Caki2 (cell line): ENCODE data around the gene PRPH. TPM values are rescaled to one million over a fixed set of nuclear protein-coding genes. Genes with fewer than 3 reads are reported as not detected.
A peak's percentile ranks its signal among the peaks of the same experiment; 100 is the strongest.

Experiments used
- DNase-seq: peaks from one replicate; pipeline ENCODE4 v3.0.0-alpha.2; 2015; ENCODE audit warnings: low read depth
- in situ Hi-C: cut with HindIII; loops from 2 replicates; pipeline ENCODE4 v1.10.0; 2016; ENCODE audit warnings: low sequenced_read_pairs, low pct_unique_long_range_greater_than_20kb, mixed read lengths
- total RNA-seq: library from RNA; depleted of rRNA; stranded (reverse); fragments of >200 nt; shearing (Covaris generic); gene quantifications from 2 replicates; pipeline ENCODE4 v1.2.3, GENCODE V29; 2014; ENCODE audit warnings: low replicate concordance; rRNA removed

The PRPH gene
- total RNA-seq, 1 experiment from 2014 or later: 7.8 TPM

- in situ Hi-C loops: no loop called here
- no peak for DNase-seq
Measured at GRCh38 chr12:49340095-49340870, 45.3 kb downstream of the PRPH start.

GRCh38 chr12:49340971-49341776 is 46.2 kb downstream of the PRPH start:
- DNase-seq: no peak
- in situ Hi-C loops: no loop called here

GRCh38 chr12:49341777-49342065 is 46.8 kb downstream of the PRPH start:
- in situ Hi-C loops: no loop called here
- no peak for DNase-seq

GRCh38 chr12:49342066-49342913 is 47.3 kb downstream of the PRPH start:
- in situ Hi-C loops: no loop called here
- no peak for DNase-seq

- DNase-seq: no peak
- in situ Hi-C loops: no loop called here
Measured at GRCh38 chr12:49342914-49343731, 48.2 kb downstream of the PRPH start.

GRCh38 chr12:49344486-49345050 is 49.6 kb downstream of the PRPH start:
- in situ Hi-C loops: no loop called here
- no peak for DNase-seq

GRCh38 chr12:49345051-49345824 is 50.3 kb downstream of the PRPH start:
- in situ Hi-C loops: no loop called here
- peak; percentile 82 for DNase-seq

- in situ Hi-C loops: no loop called here
- DNase-seq: no peak
Measured at GRCh38 chr12:49345825-49346658, 51.1 kb downstream of the PRPH start.

GRCh38 chr12:49346659-49347310 is 51.8 kb downstream of the PRPH start, which contains the start of gene DNAJC22:
DNAJC22 (plus strand) TSS chr12:49346888; CDS start chr12:49348873, 1,985 bp downstream.
- no peak for DNase-seq
- in situ Hi-C loops: no loop called here

- in situ Hi-C loops: no loop called here
- DNase-seq: peak; percentile 93
Measured at GRCh38 chr12:49347311-49348193, 52.6 kb downstream of the PRPH start.

Other genes with a start within 250 kb of the PRPH start
- 10.7 and 15.2 TPM in 2 replicates for gene KMT2D, start 234.4 kb upstream of the PRPH start, total RNA-seq
- 0.81 and 4.3 TPM in 2 replicates for gene RHEBL1, start 225.2 kb upstream of the PRPH start, total RNA-seq
- gene DHH, start 200.3 kb upstream of the PRPH start, total RNA-seq: not detected in 2 replicates
- 9.3 and 66.5 TPM in 2 replicates for gene LMBR1L, start 184.3 kb upstream of the PRPH start, total RNA-seq
- 3,617 and 4,414 TPM in 2 replicates for gene TUBA1B, start 163.8 kb upstream of the PRPH start, total RNA-seq
- 595 and 654 TPM in 2 replicates for gene TUBA1A, start 106.1 kb upstream of the PRPH start, total RNA-seq
- gene TUBA1C, start 30.1 kb upstream of the PRPH start, total RNA-seq: 755 and 799 TPM in 2 replicates
- gene TROAP, start 28.1 kb downstream of the PRPH start, total RNA-seq: 12.0 and 41.5 TPM in 2 replicates
- 25.7 and 31.2 TPM in 2 replicates for gene C1QL4, start 42.0 kb downstream of the PRPH start, total RNA-seq
- 22.0 and 23.6 TPM in 2 replicates for gene DNAJC22, start 51.7 kb downstream of the PRPH start, total RNA-seq
- 63.0 and 91.4 TPM in 2 replicates for gene SPATS2, start 72.3 kb downstream of the PRPH start, total RNA-seq
- 3.2 and 3.6 TPM in 2 replicates for gene KCNH3, start 243.9 kb downstream of the PRPH start, total RNA-seq